Peyer's patch (tissue), 4 donors: ENCODE results near the gene TRAPPC12.

Experiments used
- CTCF ChIP-seq, 6 experiments: fragments of 450-650 bp in 4 of 6; fragments of 200-600 bp in 2 of 6; sonication (generic) in 1 of 6; IDR thresholded peaks; one replicate each; pipeline ENCODE4 v1.5.1; 2017 to 2019; ENCODE audit warnings: antibody characterized with exemption in 6 of 6, mild to moderate bottlenecking in 3 of 6, moderate library complexity in 1 of 6
- POLR2A ChIP-seq, 2 donors: fragments of 450-650 bp; IDR thresholded peaks; one replicate each; pipeline ENCODE4 v1.5.1; 2017; ENCODE audit warnings: antibody characterized with exemption in 2 of 2, mild to moderate bottlenecking in 2 of 2, moderate library complexity in 2 of 2

DNA sequence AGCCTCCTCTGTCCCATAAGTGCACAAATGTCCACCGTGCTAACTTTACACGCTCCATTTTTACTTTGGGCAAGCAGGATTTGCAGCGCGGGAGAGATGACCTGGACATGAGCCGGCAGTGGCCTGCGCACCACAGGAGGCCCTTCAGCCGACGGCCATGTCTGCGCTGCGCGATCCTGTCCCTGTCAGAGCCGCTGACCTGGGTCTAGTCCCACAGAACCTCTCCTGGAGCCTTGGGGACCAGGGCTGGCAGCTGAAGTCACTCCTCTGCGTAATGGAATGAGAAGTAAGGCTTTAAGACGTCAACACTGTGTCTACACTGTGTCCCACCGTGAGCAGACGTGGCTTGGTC is 110.2 kb downstream of the TRAPPC12 start:
- TF ChIP-seq CTCF (IDR thresholded peaks at IDR 0.05), result no peak
- TF ChIP-seq POLR2A (IDR thresholded peaks at IDR 0.05), result no peak
